Activated CD4-positive, alpha-beta T cell treated with anti-CD3 and anti-CD28 coated beads for 36 hours (primary cell): ENCODE measurements around the gene TMEM250. TPM values are rescaled to one million over a fixed set of nuclear protein-coding genes. Genes with fewer than 3 reads are reported as not detected.

Experiments
- ATAC-seq: fragments of 200-7000 bp; cut with Tn5 transposase; one replicate; pipeline ENCODE4 v1.10.0; 2021; ENCODE audit warnings: mild to moderate bottlenecking, moderate library complexity
- CTCF ChIA-PET: fragments of 350-600 bp; sonication (Branson Sonifier 250); formaldehyde crosslinking; loops from one replicate; lab custom pipeline; 2021; ENCODE audit warnings: antibody characterized with exemption; lab: Charles Lee
- POLR2A ChIA-PET: fragments of 350-600 bp; sonication (Branson Sonifier 250); formaldehyde crosslinking; loops from one replicate; lab custom pipeline; 2021; ENCODE audit warnings: antibody characterized with exemption, inconsistent platforms; lab: Charles Lee
- DNase-seq: peaks from one replicate; pipeline ENCODE4 v3.0.0-alpha.2; 2020
- H3K27ac Mint-ChIP-seq: one replicate; pipeline ENCODE4 v1.8.0; 2021; ENCODE audit warnings: mixed read lengths
- H3K27me3 Mint-ChIP-seq: one replicate; pipeline ENCODE4 v1.8.0; 2021; ENCODE audit warnings: mixed read lengths
- H3K36me3 Mint-ChIP-seq: one replicate; pipeline ENCODE4 v1.8.0; 2021; ENCODE audit warnings: low read depth, mixed read lengths
- H3K4me1 Mint-ChIP-seq: one replicate; pipeline ENCODE4 v1.8.0; 2021; ENCODE audit warnings: mixed read lengths
- H3K4me3 Mint-ChIP-seq: one replicate; pipeline ENCODE4 v1.8.0; 2021; ENCODE audit warnings: mild to moderate bottlenecking, moderate library complexity, mixed read lengths
- H3K9me3 Mint-ChIP-seq: one replicate; pipeline ENCODE4 v1.8.0; 2021; ENCODE audit warnings: low read depth, mixed read lengths
- intact Hi-C, 2 experiments: fragments of 100-400 bp; cut with DNase I in 1 of 2; cut with micrococcal nuclease in 1 of 2; formaldehyde crosslinking; loops; one replicate each; pipeline versions ENCODE4 v1.14.2 to v1.15.1; 2022 to 2024; cut with DNase I, micrococcal nuclease
- total RNA-seq, 2 experiments: library from RNA; stranded (reverse); gene quantifications; one replicate each; pipeline ENCODE4 v1.2.3, GENCODE V29; 2021

Gene TMEM250
- total RNA-seq, 2 experiments from 2014 or later, result 25.4 to 28.8 TPM

GRCh38 chr9:136084063-136084944 is 34.4 kb downstream of the TMEM250 start:
- intact Hi-C loops, result no loop called here
- no peak overlapping the region for H3K4me3 Mint-ChIP-seq
- H3K36me3 Mint-ChIP-seq, result no peaks in the 10 kb centered on the region
- no peaks in the 10 kb centered on the region for H3K9me3 Mint-ChIP-seq
- ATAC-seq (no peak), DNase-seq (no peak)
- CTCF ChIA-PET, result interaction anchor here (0.6 kb wide), 1 partner anchor 1503 kb away, joined by 3 read pairs; no protein-coding TSS in a partner anchor
- H3K4me1 Mint-ChIP-seq, result peaks cover 3% of the 10 kb centered on the region
- no peaks in the 10 kb centered on the region for H3K27me3 Mint-ChIP-seq
- no peak overlapping the region for H3K27ac Mint-ChIP-seq
- POLR2A ChIA-PET, result no interaction called here

DNA sequence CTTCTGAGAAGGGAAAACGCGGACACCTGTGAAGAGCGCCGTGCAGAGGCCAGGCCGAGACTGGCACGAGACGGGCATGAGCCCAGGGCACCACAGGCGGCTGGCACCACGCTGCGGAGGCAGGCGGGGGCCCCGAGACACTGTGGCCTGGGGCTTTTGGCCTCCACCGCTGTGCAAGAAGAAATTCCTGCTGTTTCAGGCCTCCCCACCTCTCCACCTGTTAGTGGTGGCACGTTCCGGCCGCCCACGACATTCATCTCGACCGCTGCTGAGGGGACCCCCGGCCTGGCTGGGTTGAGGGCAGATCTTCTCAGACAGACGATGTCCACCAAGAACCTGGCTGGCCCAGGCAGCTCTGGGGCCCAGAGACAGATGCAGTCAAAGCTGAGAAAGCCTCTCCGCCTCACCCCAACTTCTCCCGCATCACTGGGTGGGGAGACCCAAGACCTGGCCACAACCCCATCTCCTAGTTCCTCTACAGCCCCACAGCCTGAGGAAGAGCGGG is 35.1 kb downstream of the TMEM250 start:
- Mint-ChIP-seq H3K27me3 (no peaks in the 10 kb centered on the region), H3K27ac (no peak overlapping the region), H3K4me3 (no peak overlapping the region), H3K9me3 (no peaks in the 10 kb centered on the region), H3K4me1 (peaks cover 3% of the 10 kb centered on the region), H3K36me3 (no peaks in the 10 kb centered on the region)
- ChIA-PET POLR2A (no interaction called here), CTCF (interaction anchor here (0.6 kb wide), 1 partner anchor 1504 kb away, joined by 3 read pairs; no protein-coding TSS in a partner anchor)
- intact Hi-C loops, result no loop called here
- ATAC-seq, result no peak
- DNase-seq, result no peak

GRCh38 chr9:136082496-136083361 is 35.9 kb downstream of the TMEM250 start:
- no peaks in the 10 kb centered on the region for H3K27me3 Mint-ChIP-seq
- ATAC-seq, result no peak
- POLR2A ChIA-PET, result no interaction called here

DNA sequence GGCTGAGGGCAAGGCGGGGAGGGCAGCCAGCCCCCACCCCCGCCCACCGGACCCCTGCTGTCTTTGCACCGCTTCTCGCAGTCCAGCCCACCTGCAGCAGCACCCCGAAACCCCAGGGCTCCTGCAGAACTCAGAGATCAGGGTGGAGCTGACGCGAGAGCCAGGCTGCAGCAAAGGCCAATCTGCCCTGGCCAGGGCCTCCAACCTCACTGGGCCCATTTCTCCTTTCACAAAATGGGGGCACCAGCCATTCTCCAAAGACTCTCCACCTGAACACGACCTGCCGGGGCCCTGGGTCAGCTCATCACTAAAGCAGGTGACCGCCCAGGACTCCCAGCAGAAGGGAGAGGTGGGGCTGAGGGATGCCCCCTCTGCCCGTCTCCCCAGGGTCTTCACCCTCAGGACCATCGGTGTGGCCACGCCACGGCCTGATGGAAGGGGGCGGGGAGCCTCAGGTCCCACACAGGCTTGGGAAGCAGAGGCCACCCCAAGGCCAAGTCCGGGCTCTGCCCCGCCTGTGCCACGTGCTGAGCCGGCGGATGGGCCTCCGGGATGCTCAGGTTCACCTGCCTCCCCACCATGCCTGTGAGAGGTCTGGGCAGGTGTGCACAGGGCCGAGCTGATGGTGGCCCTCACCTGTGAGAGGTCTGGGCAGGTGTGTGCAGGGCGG is 36.7 kb downstream of the TMEM250 start:
- DNase-seq (no peak), ATAC-seq (no peak)
- POLR2A ChIA-PET, result interaction anchor here (0.7 kb wide), 1 partner anchor 12 kb away, joined by 3 read pairs; no protein-coding TSS in a partner anchor
- H3K36me3 Mint-ChIP-seq, result no peaks in the 10 kb centered on the region
- no peak overlapping the region for H3K4me3 Mint-ChIP-seq
- CTCF ChIA-PET, result no interaction called here
- H3K27me3 Mint-ChIP-seq, result no peaks in the 10 kb centered on the region
- peaks cover 3% of the 10 kb centered on the region for H3K4me1 Mint-ChIP-seq
- intact Hi-C loops, result no loop called here
- H3K9me3 Mint-ChIP-seq, result no peaks in the 10 kb centered on the region
- no peak overlapping the region for H3K27ac Mint-ChIP-seq

More at GRCh38 chr9:136082496-136083361, 35.9 kb downstream of the TMEM250 start:
- no peak for DNase-seq
- intact Hi-C loops, result no loop called here
- Mint-ChIP-seq H3K4me3 (no peak overlapping the region), H3K9me3 (no peaks in the 10 kb centered on the region), H3K27ac (no peak overlapping the region), H3K36me3 (no peaks in the 10 kb centered on the region), H3K4me1 (peaks cover 3% of the 10 kb centered on the region)
- CTCF ChIA-PET, result no interaction called here

- Mint-ChIP-seq H3K9me3 (no peaks in the 10 kb centered on the region), H3K27ac (no peak overlapping the region), H3K27me3 (no peaks in the 10 kb centered on the region), H3K4me1 (peaks cover 5% of the 10 kb centered on the region), H3K36me3 (no peaks in the 10 kb centered on the region), H3K4me3 (no peak overlapping the region)
- intact Hi-C loops, result no loop called here
- CTCF ChIA-PET, result no interaction called here
- POLR2A ChIA-PET, result interaction anchor here (0.7 kb wide), 1 partner anchor 13 kb away, joined by 3 read pairs; no protein-coding TSS in a partner anchor
- DNase-seq, result no peak
- no peak for ATAC-seq
Measured at GRCh38 chr9:136081113-136081825, 37.4 kb downstream of the TMEM250 start.

GRCh38 chr9:136080716-136081112 is 38.0 kb downstream of the TMEM250 start:
- intact Hi-C loops, result no loop called here
- Mint-ChIP-seq H3K36me3 (no peaks in the 10 kb centered on the region), H3K9me3 (no peaks in the 10 kb centered on the region), H3K4me1 (peaks cover 10% of the 10 kb centered on the region), H3K27ac (no peak overlapping the region), H3K4me3 (no peak overlapping the region), H3K27me3 (no peaks in the 10 kb centered on the region)
- POLR2A ChIA-PET, result no interaction called here
- no peak for DNase-seq
- CTCF ChIA-PET, result no interaction called here
- ATAC-seq, result no peak

DNA sequence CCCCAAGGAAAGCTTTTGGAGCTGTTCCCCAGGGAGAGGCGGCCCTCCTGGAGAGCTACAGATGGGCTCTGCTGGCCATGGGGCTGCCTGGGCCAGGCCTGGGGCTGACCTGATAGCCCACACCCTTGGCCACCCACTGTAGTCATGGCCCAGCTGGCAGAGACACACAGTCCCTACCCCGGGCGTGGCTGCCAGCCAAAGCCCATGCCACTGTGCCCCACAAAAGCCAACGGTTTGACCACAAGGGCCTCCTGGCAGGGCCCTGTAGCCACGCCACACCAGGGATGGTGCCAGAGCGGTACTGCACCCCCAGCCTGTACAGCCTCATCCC is 38.8 kb downstream of the TMEM250 start:
- ChIA-PET POLR2A (no interaction called here), CTCF (no interaction called here)
- no peaks in the 10 kb centered on the region for H3K27me3 Mint-ChIP-seq
- ATAC-seq (no peak), DNase-seq (no peak)
- no peaks in the 10 kb centered on the region for H3K36me3 Mint-ChIP-seq
- no peak overlapping the region for H3K4me3 Mint-ChIP-seq
- H3K9me3 Mint-ChIP-seq, result no peaks in the 10 kb centered on the region
- intact Hi-C loops, result no loop called here
- H3K27ac Mint-ChIP-seq, result no peak overlapping the region
- H3K4me1 Mint-ChIP-seq, result peaks cover 13% of the 10 kb centered on the region

- H3K27me3 Mint-ChIP-seq, result no peaks in the 10 kb centered on the region
- H3K4me1 Mint-ChIP-seq, result peaks cover 10% of the 10 kb centered on the region
- DNase-seq, result no peak
- POLR2A ChIA-PET, result no interaction called here
- H3K4me3 Mint-ChIP-seq, result no peak overlapping the region
- H3K9me3 Mint-ChIP-seq, result no peaks in the 10 kb centered on the region
- CTCF ChIA-PET, result no interaction called here
- no peak for ATAC-seq
- H3K27ac Mint-ChIP-seq, result no peak overlapping the region
- intact Hi-C loops, result no loop called here
- H3K36me3 Mint-ChIP-seq, result no peaks in the 10 kb centered on the region
Measured at GRCh38 chr9:136079211-136079915, 39.3 kb downstream of the TMEM250 start.

- Mint-ChIP-seq H3K36me3 (no peaks in the 10 kb centered on the region), H3K4me1 (peaks cover 10% of the 10 kb centered on the region), H3K27me3 (no peaks in the 10 kb centered on the region), H3K9me3 (no peaks in the 10 kb centered on the region), H3K4me3 (no peak overlapping the region), H3K27ac (no peak overlapping the region)
- CTCF ChIA-PET, result no interaction called here
- intact Hi-C loops, result no loop called here
- ATAC-seq (no peak), DNase-seq (no peak)
- POLR2A ChIA-PET, result no interaction called here
Measured at GRCh38 chr9:136078498-136079011, 40.1 kb downstream of the TMEM250 start.

DNA sequence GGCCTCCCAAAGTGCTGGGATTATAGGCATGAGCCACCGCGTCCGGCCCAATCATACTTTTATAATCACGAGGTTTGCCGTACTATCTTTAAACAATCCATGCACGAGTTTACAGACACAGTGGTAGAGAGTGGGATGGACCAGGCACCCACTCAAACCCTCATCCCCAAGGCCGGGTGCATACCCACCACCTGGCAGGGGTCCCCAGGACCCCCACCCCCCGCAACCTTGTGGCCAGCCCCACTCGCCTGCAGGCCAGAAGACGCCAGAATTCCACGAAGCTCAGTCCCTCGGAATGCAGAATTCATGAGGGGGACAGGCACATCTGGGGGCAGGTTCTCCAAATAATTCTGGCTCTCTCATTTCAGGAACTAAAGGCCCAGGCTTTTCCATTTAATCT is 40.7 kb downstream of the TMEM250 start:
- H3K4me1 Mint-ChIP-seq, result peaks cover 10% of the 10 kb centered on the region
- intact Hi-C loops, result no loop called here
- ChIA-PET CTCF (no interaction called here), POLR2A (no interaction called here)
- DNase-seq (no peak), ATAC-seq (no peak)
- no peak overlapping the region for H3K4me3 Mint-ChIP-seq
- no peaks in the 10 kb centered on the region for H3K36me3 Mint-ChIP-seq
- H3K27ac Mint-ChIP-seq, result no peak overlapping the region
- H3K9me3 Mint-ChIP-seq, result no peaks in the 10 kb centered on the region
- H3K27me3 Mint-ChIP-seq, result no peaks in the 10 kb centered on the region
